ENCODE data around the gene SLC38A8.

SLC38A8 gene

GRCh38 chr16:83968891-83969649, 73.5 kb downstream of the SLC38A8 start:
- H3K9me3 ChIP-seq (ENCODE audit: low read depth, low read length) = no peaks in the 10 kb centered on the region
- no peak for TF ChIP-seq POLR2AphosphoS5 (IDR thresholded peaks at IDR 0.05; ENCODE audit: borderline replicate concordance, low read depth, low read length)
- TF ChIP-seq EZH2 (IDR thresholded peaks at IDR 0.05) = no peak
- no peak for TF ChIP-seq FOXP2 (optimal IDR thresholded peaks at IDR 0.05; ENCODE audit: control extremely low read depth, extremely low read length, insufficient read depth)
- no peak overlapping the region for H3K9ac ChIP-seq (ENCODE audit: insufficient read length)
- H3K4me3 ChIP-seq = no peak overlapping the region
- no peaks in the 10 kb centered on the region for H3K36me3 ChIP-seq (ENCODE audit: insufficient read depth, low read length)
- no peak for DNase-seq (ENCODE audit: low read depth, low spot score)
- H3K27ac ChIP-seq = no peak overlapping the region

GRCh38 chr16:83968306-83968851, 74.2 kb downstream of the SLC38A8 start:
- DNase-seq (ENCODE audit: low read depth, low spot score) = no peak
- no peak overlapping the region for H3K27ac ChIP-seq
- no peaks in the 10 kb centered on the region for H3K36me3 ChIP-seq (ENCODE audit: insufficient read depth, low read length)
- TF ChIP-seq EZH2 (IDR thresholded peaks at IDR 0.05) (no peak), FOXP2 (optimal IDR thresholded peaks at IDR 0.05; ENCODE audit: control extremely low read depth, extremely low read length, insufficient read depth) (no peak), POLR2AphosphoS5 (IDR thresholded peaks at IDR 0.05; ENCODE audit: borderline replicate concordance, low read depth, low read length) (no peak)
- H3K4me3 ChIP-seq = no peak overlapping the region
- no peaks in the 10 kb centered on the region for H3K9me3 ChIP-seq (ENCODE audit: low read depth, low read length)
- no peak overlapping the region for H3K9ac ChIP-seq (ENCODE audit: insufficient read length)

- Histone ChIP-seq H3K9ac (ENCODE audit: insufficient read length) (no peak within 1 kb of the TSS), H3K27ac (no peak within 1 kb of the TSS), H3K36me3 (ENCODE audit: insufficient read depth, low read length) (no peaks in the 10 kb centered on the region), H3K9me3 (ENCODE audit: low read depth, low read length) (no peaks in the 10 kb centered on the region), H3K4me3 (no peak within 1 kb of the TSS)
- no peak for DNase-seq (ENCODE audit: low read depth, low spot score)
- no peak for TF ChIP-seq FOXP2 (optimal IDR thresholded peaks at IDR 0.05; ENCODE audit: control extremely low read depth, extremely low read length, insufficient read depth)
- TF ChIP-seq EZH2 (IDR thresholded peaks at IDR 0.05) = no peak
- TF ChIP-seq POLR2AphosphoS5 (IDR thresholded peaks at IDR 0.05; ENCODE audit: borderline replicate concordance, low read depth, low read length) = no peak
Measured at GRCh38 chr16:83967838-83968305, 74.7 kb downstream of the SLC38A8 start, which contains the start of gene NECAB2. TSS of gene NECAB2 (plus strand) at chr16:83968244. CDS start at chr16:83968649, 405 bp downstream.

GRCh38 chr16:83967091-83967490, 75.5 kb downstream of the SLC38A8 start:
- Histone ChIP-seq H3K36me3 (ENCODE audit: insufficient read depth, low read length) (no peaks in the 10 kb centered on the region), H3K4me3 (no peak overlapping the region), H3K9me3 (ENCODE audit: low read depth, low read length) (no peaks in the 10 kb centered on the region), H3K27ac (no peak overlapping the region), H3K9ac (ENCODE audit: insufficient read length) (no peak overlapping the region)
- TF ChIP-seq POLR2AphosphoS5 (IDR thresholded peaks at IDR 0.05; ENCODE audit: borderline replicate concordance, low read depth, low read length) (no peak), FOXP2 (optimal IDR thresholded peaks at IDR 0.05; ENCODE audit: control extremely low read depth, extremely low read length, insufficient read depth) (no peak), EZH2 (IDR thresholded peaks at IDR 0.05) (no peak)
- no peak for DNase-seq (ENCODE audit: low read depth, low spot score)

- H3K4me3 ChIP-seq = no peak overlapping the region
- no peak overlapping the region for H3K9ac ChIP-seq (ENCODE audit: insufficient read length)
- no peak for DNase-seq (ENCODE audit: low read depth, low spot score)
- H3K9me3 ChIP-seq (ENCODE audit: low read depth, low read length) = no peaks in the 10 kb centered on the region
- TF ChIP-seq EZH2 (IDR thresholded peaks at IDR 0.05) (no peak), POLR2AphosphoS5 (IDR thresholded peaks at IDR 0.05; ENCODE audit: borderline replicate concordance, low read depth, low read length) (no peak), FOXP2 (optimal IDR thresholded peaks at IDR 0.05; ENCODE audit: control extremely low read depth, extremely low read length, insufficient read depth) (no peak)
- H3K36me3 ChIP-seq (ENCODE audit: insufficient read depth, low read length) = no peaks in the 10 kb centered on the region
- H3K27ac ChIP-seq = no peak overlapping the region
Measured at GRCh38 chr16:83966153-83966696, 76.4 kb downstream of the SLC38A8 start.

- H3K27ac ChIP-seq = no peak overlapping the region
- TF ChIP-seq FOXP2 (optimal IDR thresholded peaks at IDR 0.05; ENCODE audit: control extremely low read depth, extremely low read length, insufficient read depth) (no peak), EZH2 (IDR thresholded peaks at IDR 0.05) (no peak), POLR2AphosphoS5 (IDR thresholded peaks at IDR 0.05; ENCODE audit: borderline replicate concordance, low read depth, low read length) (no peak)
- no peaks in the 10 kb centered on the region for H3K36me3 ChIP-seq (ENCODE audit: insufficient read depth, low read length)
- H3K9ac ChIP-seq (ENCODE audit: insufficient read length) = no peak overlapping the region
- H3K9me3 ChIP-seq (ENCODE audit: low read depth, low read length) = no peaks in the 10 kb centered on the region
- no peak for DNase-seq (ENCODE audit: low read depth, low spot score)
- H3K4me3 ChIP-seq = no peak overlapping the region
Measured at GRCh38 chr16:83965444-83966152, 77.0 kb downstream of the SLC38A8 start.

GRCh38 chr16:83964684-83965443, 77.7 kb downstream of the SLC38A8 start:
- Histone ChIP-seq H3K4me3 (no peak overlapping the region), H3K27ac (no peak overlapping the region), H3K36me3 (ENCODE audit: insufficient read depth, low read length) (no peaks in the 10 kb centered on the region), H3K9me3 (ENCODE audit: low read depth, low read length) (no peaks in the 10 kb centered on the region), H3K9ac (ENCODE audit: insufficient read length) (no peak overlapping the region)
- DNase-seq (ENCODE audit: low read depth, low spot score) = no peak
- TF ChIP-seq POLR2AphosphoS5 (IDR thresholded peaks at IDR 0.05; ENCODE audit: borderline replicate concordance, low read depth, low read length) = no peak
- no peak for TF ChIP-seq FOXP2 (optimal IDR thresholded peaks at IDR 0.05; ENCODE audit: control extremely low read depth, extremely low read length, insufficient read depth)
- TF ChIP-seq EZH2 (IDR thresholded peaks at IDR 0.05) = no peak
